Bronchial epithelial cell (primary cell): ENCODE measurements around the gene CPNE4. TPM values are rescaled to one million over a fixed set of nuclear protein-coding genes. Genes with fewer than 3 reads are reported as not detected.

Experiments used
- DNase-seq: peaks from one replicate; pipeline ENCODE4 v3.0.0-alpha.2; 2010; ENCODE audit warnings: low read depth
- FAIRE-seq: peaks from 2 replicates; lab custom pipeline; 2011; peaks lifted over from hg19 to GRCh38; lab: Jason Lieb, UNC
- H3K27me3 ChIP-seq: 2 replicates; pipeline ENCODE4 v1.5.1; 2011; ENCODE audit warnings: low read length; ENCODE audit not compliant: control insufficient read depth, insufficient read depth
- H3K36me3 ChIP-seq: 2 replicates; pipeline ENCODE4 v1.5.1; 2011; ENCODE audit warnings: low read length; ENCODE audit not compliant: control insufficient read depth, insufficient read depth
- H3K4me3 ChIP-seq: 2 replicates; pipeline ENCODE4 v1.5.1; 2011; ENCODE audit warnings: mild to moderate bottlenecking, low read depth, low read length, control low read depth
- CTCF ChIP-seq: IDR thresholded peaks from 2 replicates; pipeline ENCODE4 v1.5.1; 2011; ENCODE audit warnings: mild to moderate bottlenecking, moderate library complexity, low read length, control low read depth, inconsistent platforms; ENCODE audit not compliant: insufficient read depth, severe bottlenecking
- total RNA-seq: library from RNA; depleted of rRNA; stranded (reverse); fragments of >200 nt; gene quantifications from 2 replicates; pipeline ENCODE4 v1.2.1, GENCODE V29; 2014

The CPNE4 gene
- total RNA-seq, 1 donor from 2014 or later: under 0.01 TPM

- FAIRE-seq (no peak), DNase-seq (no peak)
- no peaks in the 10 kb centered on the region for H3K27me3 ChIP-seq
- H3K36me3 ChIP-seq: no peaks in the 10 kb centered on the region
- no peak for TF ChIP-seq CTCF
- H3K4me3 ChIP-seq: no peak overlapping the region
Measured at GRCh38 chr3:131807822-131808221, 227.0 kb downstream of the CPNE4 start.

GRCh38 chr3:131806736-131807135, 228.1 kb downstream of the CPNE4 start:
- no peak for TF ChIP-seq CTCF
- no peak overlapping the region for H3K4me3 ChIP-seq
- FAIRE-seq (no peak), DNase-seq (no peak)
- no peaks in the 10 kb centered on the region for H3K27me3 ChIP-seq
- H3K36me3 ChIP-seq: no peaks in the 10 kb centered on the region

DNA sequence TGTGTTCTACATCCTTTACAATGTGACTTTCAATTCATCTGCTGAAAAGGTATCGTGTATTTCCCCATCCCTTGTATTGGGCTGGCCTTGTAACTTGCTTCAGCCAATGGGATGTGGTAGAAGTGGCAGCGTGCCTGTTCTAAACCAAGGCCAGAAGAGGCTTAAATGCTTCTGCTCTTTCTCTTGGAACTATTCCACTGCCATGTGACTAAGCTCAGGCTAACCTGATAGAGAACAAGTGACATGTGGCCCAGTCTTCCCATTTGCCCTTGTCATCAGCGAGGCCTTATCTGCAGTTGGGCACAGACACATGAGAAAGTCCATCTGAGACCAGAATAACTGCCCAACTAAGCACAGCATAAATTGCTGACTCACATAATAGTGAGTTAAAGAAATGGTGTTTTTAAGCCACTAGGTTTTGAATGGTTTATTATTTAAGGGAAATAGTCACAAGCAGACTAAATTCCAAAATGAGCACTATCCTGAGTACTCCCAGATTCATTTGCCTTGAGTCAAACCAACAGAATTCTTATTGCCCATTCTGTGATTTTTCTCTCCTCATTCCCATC, 230.2 kb downstream of the CPNE4 start:
- TF ChIP-seq CTCF: no peak
- DNase-seq (no peak), FAIRE-seq (no peak)
- H3K27me3 ChIP-seq: no peaks in the 10 kb centered on the region
- no peak overlapping the region for H3K4me3 ChIP-seq
- no peaks in the 10 kb centered on the region for H3K36me3 ChIP-seq

GRCh38 chr3:131803113-131803512, 231.7 kb downstream of the CPNE4 start:
- TF ChIP-seq CTCF: no peak
- H3K36me3 ChIP-seq: no peaks in the 10 kb centered on the region
- no peak for FAIRE-seq

GRCh38 chr3:131802029-131802428, 232.8 kb downstream of the CPNE4 start:
- FAIRE-seq (no peak), DNase-seq (no peak)
- H3K27me3 ChIP-seq: no peaks in the 10 kb centered on the region
- H3K4me3 ChIP-seq: no peak overlapping the region
- no peaks in the 10 kb centered on the region for H3K36me3 ChIP-seq
- TF ChIP-seq CTCF: no peak

More at GRCh38 chr3:131803113-131803512, 231.7 kb downstream of the CPNE4 start:
- Histone ChIP-seq H3K4me3 (no peak overlapping the region), H3K27me3 (no peaks in the 10 kb centered on the region)
- DNase-seq: no peak

DNA sequence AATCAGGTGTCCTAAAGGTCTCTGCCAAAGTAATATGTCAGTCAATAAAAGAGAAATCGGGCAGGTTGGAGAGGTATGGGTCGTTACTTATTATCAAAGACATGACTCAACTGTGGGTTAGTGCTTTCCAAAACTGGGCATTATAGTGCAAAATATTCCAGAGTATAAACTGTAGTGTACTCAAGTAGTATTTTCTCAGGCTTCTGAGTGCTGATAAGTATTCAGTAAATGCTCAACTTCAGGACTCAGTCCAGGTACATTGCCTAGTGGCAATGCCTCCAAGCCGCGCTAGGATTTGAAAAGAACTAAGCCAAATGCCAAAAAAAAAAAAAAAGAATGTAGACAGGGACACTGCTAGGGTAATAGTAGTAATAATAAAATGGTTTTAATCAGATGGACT, 233.2 kb downstream of the CPNE4 start:
- DNase-seq: no peak

More for the DNA sequence above, 233.2 kb downstream of the CPNE4 start:
- Histone ChIP-seq H3K36me3 (no peaks in the 10 kb centered on the region), H3K27me3 (no peaks in the 10 kb centered on the region), H3K4me3 (no peak overlapping the region)
- no peak for TF ChIP-seq CTCF
- no peak for FAIRE-seq
